Aorta (tissue), 5 donors: ENCODE results near the gene MS4A15. TPM values are rescaled to one million over a fixed set of nuclear protein-coding genes. Genes with fewer than 3 reads are reported as not detected.

Experiments used
- ATAC-seq: fragments of 200-7000 bp; cut with Tn5 transposase; one replicate; pipeline ENCODE4 v1.9.1; 2022; ENCODE audit warnings: moderate library complexity; ENCODE audit not compliant: low FRiP score
- DNase-seq, 2 donors: peaks; one replicate each; pipeline ENCODE4 v3.0.0-alpha.2; 2020
- H3K27ac ChIP-seq, 2 donors: one replicate each; pipeline ENCODE4 v1.5.1; 2013; ENCODE audit warnings: low read length in 2 of 2, mild to moderate bottlenecking in 2 of 2, moderate library complexity in 2 of 2, control low read depth in 1 of 2, inconsistent platforms in 1 of 2, low read depth in 1 of 2
- H3K27me3 ChIP-seq, 2 donors: one replicate each; pipeline ENCODE4 v1.6.1; 2013; ENCODE audit warnings: control low read depth in 1 of 2, low read length in 1 of 2, mild to moderate bottlenecking in 1 of 2, moderate library complexity in 1 of 2; ENCODE audit not compliant: insufficient read depth in 2 of 2, control insufficient read depth in 1 of 2
- H3K36me3 ChIP-seq, 2 donors: one replicate each; pipeline ENCODE4 v1.6.1; 2013; ENCODE audit warnings: control low read depth in 1 of 2, low read length in 1 of 2, mild to moderate bottlenecking in 1 of 2; ENCODE audit not compliant: insufficient read depth in 2 of 2, control insufficient read depth in 1 of 2
- H3K4me1 ChIP-seq, 2 donors: one replicate each; pipeline ENCODE4 v1.6.1; 2013; ENCODE audit warnings: low read length in 2 of 2, control low read depth in 1 of 2, mild to moderate bottlenecking in 1 of 2, moderate library complexity in 1 of 2; ENCODE audit not compliant: insufficient read depth in 2 of 2, control insufficient read depth in 1 of 2
- H3K4me3 ChIP-seq, 2 donors: one replicate each; pipeline ENCODE4 v1.5.1; 2013; ENCODE audit warnings: low read length in 2 of 2, control low read depth in 1 of 2, mild to moderate bottlenecking in 1 of 2
- H3K9me3 ChIP-seq: one replicate; pipeline ENCODE4 v1.6.1; 2013; ENCODE audit warnings: mild to moderate bottlenecking, low read length; ENCODE audit not compliant: control insufficient read depth
- WGBS, 2 donors: extraction: QIAGEN DNeasy Blood & Tissue Kit; methylation state at CpG; one replicate each; pipeline ENCODE4 v1.1.7; 2013; 5-methylcytosine and 5-hydroxymethylcytosine counted together
- intact Hi-C, 2 donors: fragments of 100-400 bp; cut with DNase I; formaldehyde crosslinking; loops; one replicate each; pipeline versions ENCODE4 v1.14.2 to v1.15.0; 2022
- polyA plus RNA-seq, 2 donors: library from polyadenylated mRNA; stranded (reverse); fragments of 200-250 nt; gene quantifications; one replicate each; pipeline ENCODE4 v1.2.3, GENCODE V29; 2013
- total RNA-seq, 2 donors: library from RNA; stranded (reverse); fragmentation: NEBNext Ultra II Directional; extraction: Animal tissue kit (Norgen Biotek cat#: 25700); gene quantifications; one replicate each; pipeline ENCODE4 v1.2.1, GENCODE V29; 2021
- donor health status: healthy with polysubstance abuse.
- donor health status: Bipolar disorder and iron deficiency.
- donor health status: DM: no; HTN: no; CAD: no.
- donor health status: DM: no; HTN: no; CAD: no.
- donor health status: DM: yes; HTN: yes; CAD: no.

MS4A15 gene
- total and polyA plus RNA-seq, 4 donors: 0.05 to 0.38 TPM; not detected in 2

DNA sequence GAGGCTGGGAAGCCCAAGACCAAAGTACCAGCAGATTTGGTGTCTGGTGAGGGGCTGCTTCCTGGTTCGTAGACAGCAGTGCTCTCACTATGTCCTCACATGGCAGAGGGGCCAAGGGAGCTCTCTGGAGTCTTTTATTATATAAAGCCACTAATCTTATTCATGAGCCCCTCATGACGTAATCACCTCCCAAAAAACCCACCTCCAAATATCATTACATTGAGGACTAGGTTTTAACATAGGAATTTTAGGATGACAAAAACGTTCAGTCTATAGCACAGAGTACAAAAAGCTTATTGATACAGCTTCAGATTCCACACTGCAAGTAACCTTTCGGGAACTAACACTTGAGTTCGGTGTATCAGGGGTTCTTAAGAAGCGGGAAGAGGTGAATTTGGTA is 36.2 kb upstream of the MS4A15 start:
- Histone ChIP-seq H3K4me1 (no peaks in the 10 kb centered on the region), H3K9me3 (peaks cover 5% of the 10 kb centered on the region), H3K27me3 (no peaks in the 10 kb centered on the region), H3K36me3 (no peaks in the 10 kb centered on the region), H3K4me3 (no peak overlapping the region), H3K27ac (no peak overlapping the region)
- intact Hi-C loops: no loop called here
- ATAC-seq: no peak
- 79% methylated on average over 6 of the region's 6 CpGs for WGBS, 2 donors
- DNase-seq: no peak

DNA sequence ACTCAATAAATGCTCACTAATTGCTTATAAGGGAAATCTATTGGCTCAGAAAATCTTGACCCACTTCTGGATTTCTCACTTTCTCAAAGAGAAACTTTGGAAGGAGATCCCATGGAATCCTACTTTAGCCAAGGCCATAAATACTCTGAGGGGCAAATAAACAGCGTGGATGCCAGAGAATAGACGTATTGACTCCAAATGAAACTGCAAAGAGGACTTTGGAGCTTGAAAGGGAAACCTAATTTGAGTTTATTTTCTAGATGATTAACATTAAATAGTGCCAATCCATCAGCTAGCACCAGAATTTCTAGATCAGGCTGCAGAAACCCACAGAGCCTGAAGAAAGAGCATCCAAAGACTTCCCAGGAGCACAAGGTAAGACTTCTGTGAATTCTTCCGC is 32.2 kb upstream of the MS4A15 start, which contains the start of gene MS4A18:
MS4A18 (plus strand) TSS at position 301 of the 400 bp plus-strand sequence.
- intact Hi-C loops: no loop called here
- Histone ChIP-seq H3K27ac (no peak within 1 kb of the TSS), H3K27me3 (no peaks in the 10 kb centered on the region), H3K4me3 (no peak within 1 kb of the TSS), H3K36me3 (no peaks in the 10 kb centered on the region), H3K9me3 (no peaks in the 10 kb centered on the region), H3K4me1 (no peaks in the 10 kb centered on the region)
- ATAC-seq: no peak
- WGBS, 2 donors: 68 to 78% methylated on average over 3 of the region's 3 CpGs
- no peak for DNase-seq

DNA sequence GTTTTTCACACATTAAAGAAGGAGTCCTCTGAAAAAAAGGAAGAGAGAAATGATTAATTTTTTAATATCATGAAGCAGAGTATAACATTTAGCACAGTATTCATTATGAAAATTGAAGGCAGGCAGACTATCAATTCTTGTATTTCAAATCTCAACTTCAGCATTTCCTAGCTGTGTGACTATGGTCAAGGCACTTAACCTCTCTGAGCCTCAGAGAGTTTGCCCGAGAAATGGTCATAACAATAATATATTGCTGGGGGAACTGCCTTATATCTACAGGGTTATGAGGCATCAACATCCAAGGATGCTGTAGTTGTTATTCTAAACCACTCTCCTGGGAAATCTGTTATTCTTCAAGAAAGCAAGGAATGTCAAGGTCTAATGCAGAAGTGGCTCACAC is 31.1 kb upstream of the MS4A15 start:
- no peaks in the 10 kb centered on the region for H3K9me3 ChIP-seq
- WGBS, 2 donors: 27 to 38% methylated on average over 1 of the region's 1 CpG
- intact Hi-C loops: no loop called here

DNA sequence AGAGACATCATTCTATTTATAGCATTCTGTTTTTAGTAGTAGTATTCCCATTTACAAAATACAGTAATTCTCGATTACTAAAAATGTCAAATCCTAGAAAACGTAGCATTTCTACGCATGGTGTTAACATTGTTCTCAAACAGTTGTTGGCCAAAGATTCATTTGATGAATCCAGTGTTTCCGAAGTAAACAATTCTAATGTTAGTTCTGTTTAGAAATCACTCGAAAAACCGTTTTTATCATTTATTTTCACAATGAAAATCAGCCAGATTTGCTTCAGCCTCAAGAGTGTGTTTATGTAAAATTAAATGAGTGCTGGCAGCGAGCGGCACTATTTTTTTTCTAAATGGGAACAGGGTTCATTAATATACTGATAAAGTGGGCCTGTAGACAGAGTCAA is 25.1 kb upstream of the MS4A15 start:
- no peak overlapping the region for H3K27ac ChIP-seq
- intact Hi-C loops: no loop called here
- H3K36me3 ChIP-seq: no peaks in the 10 kb centered on the region
- WGBS, 2 donors: 5 to 6% methylated on average over 8 of the region's 8 CpGs
- H3K4me1 ChIP-seq: no peaks in the 10 kb centered on the region
- no peak overlapping the region for H3K4me3 ChIP-seq
- DNase-seq (no peak), ATAC-seq (no peak)
- H3K9me3 ChIP-seq: no peaks in the 10 kb centered on the region
- H3K27me3 ChIP-seq: no peaks in the 10 kb centered on the region

More for the DNA sequence above, 31.1 kb upstream of the MS4A15 start:
- Histone ChIP-seq H3K4me3 (no peak overlapping the region), H3K4me1 (no peaks in the 10 kb centered on the region), H3K27me3 (no peaks in the 10 kb centered on the region), H3K27ac (no peak overlapping the region), H3K36me3 (no peaks in the 10 kb centered on the region)
- no peak for ATAC-seq
- DNase-seq: no peak

DNA sequence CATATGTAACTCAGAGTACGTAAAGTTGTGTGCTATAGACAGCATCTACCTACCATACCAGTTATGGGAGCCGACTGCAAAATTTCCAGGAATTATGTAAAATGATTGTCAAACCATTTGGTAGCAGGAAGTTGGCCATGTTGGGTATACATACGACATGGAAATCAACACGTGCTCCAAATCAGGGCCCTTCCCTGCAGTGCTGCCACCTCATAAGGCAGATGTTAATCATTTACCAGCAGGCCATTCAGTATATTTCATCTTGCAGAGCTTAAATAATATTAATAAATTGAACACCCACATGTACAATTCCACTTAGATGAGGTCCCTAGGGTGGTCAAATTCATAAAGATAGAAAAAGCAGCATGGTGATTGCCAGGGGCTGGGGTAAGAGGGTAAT is 22.4 kb upstream of the MS4A15 start:
- intact Hi-C loops: no loop called here
- ATAC-seq: no peak
- WGBS, 2 donors: 89 to 93% methylated on average over 4 of the region's 4 CpGs

DNA sequence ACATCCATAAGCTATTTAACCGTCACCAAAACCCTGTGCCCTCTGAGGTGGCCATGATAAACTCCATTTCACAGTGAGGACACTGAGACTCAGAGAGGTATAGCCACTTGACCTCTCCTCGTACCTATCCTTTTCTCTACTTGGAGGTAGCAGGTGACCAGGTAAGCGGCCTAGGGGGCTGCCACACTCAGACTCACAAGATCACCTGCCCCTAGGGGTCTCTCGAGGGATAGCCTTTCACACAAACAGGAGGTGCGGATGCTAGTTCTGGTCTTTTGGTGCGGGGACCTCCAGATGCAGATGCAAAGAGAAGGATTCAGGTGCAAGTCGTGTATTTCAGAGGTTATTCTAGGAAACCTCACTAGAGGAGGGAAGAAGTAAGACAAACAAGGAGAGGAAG is 17.6 kb upstream of the MS4A15 start:
- H3K4me1 ChIP-seq: no peaks in the 10 kb centered on the region
- ATAC-seq: no peak
- intact Hi-C loops: no loop called here
- peaks cover 3% of the 10 kb centered on the region for H3K9me3 ChIP-seq
- DNase-seq: no peak
- 65 to 73% methylated on average over 7 of the region's 7 CpGs for WGBS, 2 donors
- no peak overlapping the region for H3K4me3 ChIP-seq
- H3K27me3 ChIP-seq: no peaks in the 10 kb centered on the region
- H3K27ac ChIP-seq: no peak overlapping the region
- no peaks in the 10 kb centered on the region for H3K36me3 ChIP-seq

More for the DNA sequence above, 22.4 kb upstream of the MS4A15 start:
- H3K27me3 ChIP-seq: no peaks in the 10 kb centered on the region
- H3K27ac ChIP-seq: no peak overlapping the region
- H3K4me3 ChIP-seq: no peak overlapping the region
- H3K9me3 ChIP-seq: no peaks in the 10 kb centered on the region
- H3K36me3 ChIP-seq: no peaks in the 10 kb centered on the region
- H3K4me1 ChIP-seq: no peaks in the 10 kb centered on the region
- DNase-seq: no peak

DNA sequence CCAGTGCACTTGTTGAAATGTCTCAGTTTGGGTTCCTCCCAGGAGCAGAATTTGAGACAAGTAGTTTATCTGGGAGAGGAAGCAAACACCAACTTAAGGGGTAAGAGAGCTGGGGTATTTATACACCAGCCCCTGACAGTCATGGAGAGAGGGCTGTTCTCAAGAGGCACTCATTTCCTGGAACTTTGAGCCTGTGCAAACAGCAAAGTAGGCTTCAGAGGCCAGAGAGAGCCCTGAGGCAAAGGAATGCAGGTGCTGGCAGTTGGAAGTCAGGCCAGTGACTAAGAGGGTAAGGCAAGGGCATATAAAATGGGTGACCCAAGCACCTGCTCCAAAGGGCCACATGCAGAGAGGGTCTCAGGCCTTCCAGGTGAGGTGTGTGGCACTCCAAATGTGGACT is 16.1 kb upstream of the MS4A15 start:
- no peaks in the 10 kb centered on the region for H3K4me1 ChIP-seq
- no peaks in the 10 kb centered on the region for H3K36me3 ChIP-seq
- peaks cover 3% of the 10 kb centered on the region for H3K9me3 ChIP-seq
- no peak for ATAC-seq
- intact Hi-C loops: no loop called here
- H3K27ac ChIP-seq: no peak overlapping the region
- no peaks in the 10 kb centered on the region for H3K27me3 ChIP-seq
- no peak overlapping the region for H3K4me3 ChIP-seq
- no peak for DNase-seq

DNA sequence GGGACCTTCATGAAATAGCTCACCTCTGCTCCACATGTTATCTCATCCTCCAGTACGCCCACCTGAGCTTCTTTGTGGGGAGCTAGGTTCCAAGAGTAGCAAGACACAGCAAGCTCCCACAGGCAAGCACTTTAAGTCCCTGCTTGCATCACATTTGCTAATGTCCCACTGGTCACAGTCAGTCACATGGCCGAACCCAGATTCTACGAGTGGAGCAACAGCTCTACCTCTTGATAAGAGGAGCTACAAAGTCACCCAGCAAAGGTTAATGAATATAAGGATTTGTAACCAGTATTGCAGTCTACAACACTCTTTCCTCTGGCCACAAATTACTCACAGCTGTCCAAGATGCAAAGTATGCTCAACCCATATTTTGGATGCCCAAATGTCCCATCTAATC is 15.2 kb upstream of the MS4A15 start:
- intact Hi-C loops: no loop called here
- Histone ChIP-seq H3K27ac (no peak overlapping the region), H3K27me3 (no peaks in the 10 kb centered on the region), H3K9me3 (peaks cover 3% of the 10 kb centered on the region), H3K4me1 (no peaks in the 10 kb centered on the region), H3K36me3 (no peaks in the 10 kb centered on the region), H3K4me3 (no peak overlapping the region)
- ATAC-seq (no peak), DNase-seq (no peak)
- 80 to 81% methylated on average over 3 of the region's 3 CpGs for WGBS, 2 donors

DNA sequence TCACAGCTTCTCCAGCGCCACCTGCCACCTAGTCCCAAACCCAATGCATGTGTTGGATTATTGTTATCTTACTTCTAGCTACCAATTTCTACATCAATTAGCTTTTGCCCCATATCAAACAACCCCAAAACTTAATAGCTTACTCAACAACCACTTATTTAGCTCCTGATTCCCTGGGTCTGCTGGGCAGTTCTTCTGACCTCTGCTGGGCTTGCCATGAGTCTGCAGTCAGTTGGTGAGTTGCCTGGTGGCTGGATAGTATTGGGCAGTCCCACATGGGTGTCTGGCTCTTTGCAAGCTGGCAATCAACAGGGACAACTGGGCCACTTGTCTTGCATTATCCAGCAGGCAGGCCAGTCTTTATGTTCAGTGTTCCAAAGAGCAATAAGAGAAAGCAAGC is 13.6 kb upstream of the MS4A15 start:
- 71 to 75% methylated on average over 1 of the region's 1 CpG for WGBS, 2 donors
- intact Hi-C loops: no loop called here
- H3K4me1 ChIP-seq: no peaks in the 10 kb centered on the region
- peaks cover 3% of the 10 kb centered on the region for H3K9me3 ChIP-seq
- no peak for ATAC-seq
- H3K27ac ChIP-seq: no peak overlapping the region
- H3K4me3 ChIP-seq: no peak overlapping the region
- no peak for DNase-seq
- H3K27me3 ChIP-seq: no peaks in the 10 kb centered on the region
- no peaks in the 10 kb centered on the region for H3K36me3 ChIP-seq
